A549 treated with GW870086 at 1 μM for 4 hours (cell line): ENCODE results near the gene CASKIN2. TPM values are rescaled to one million over a fixed set of nuclear protein-coding genes. Genes with fewer than 3 reads are reported as not detected.

ENCODE experiments used
- total RNA-seq: library from RNA; stranded (reverse); fragments of 200-300 nt; extraction: Qiagen RNA extraction; gene quantifications from 5 replicates; pipeline ENCODE4 v1.2.3, GENCODE V29; 2022; ENCODE audit warnings: low read depth

Gene CASKIN2
- 7.2 to 13.6 TPM (median 11.7 TPM) in 5 replicates for total RNA-seq

GRCh38 chr17:75515496-75516254 lies at the start of gene CASKIN2:
CASKIN2 (minus strand) TSS chr17:75515537; CDS start chr17:75513804, 1,733 bp downstream.

GRCh38 chr17:75524970-75525805 lies 9.9 kb upstream of the CASKIN2 start, which contains the start of gene LLGL2:
LLGL2 (plus strand) TSS chr17:75525697; CDS start chr17:75543427, 17,730 bp downstream.

GRCh38 chr17:75516255-75516618 lies 900 bp upstream of the CASKIN2 start, which contains the start of gene TSEN54:
TSEN54 (plus strand) TSS chr17:75516528; CDS start chr17:75516561, 33 bp downstream.

GRCh38 chr17:75456417-75457046 lies 58.8 kb downstream of the CASKIN2 start, which contains the start of gene TMEM94:
TMEM94 (plus strand) TSS chr17:75456635; CDS start chr17:75471906, 15,271 bp downstream.

Other genes starting within 250 kb of the CASKIN2 start
- 31.2 to 36.9 TPM (median 34.7 TPM) in 5 replicates for gene MIF4GD, start 244.3 kb downstream of the CASKIN2 start, total RNA-seq
- gene SLC25A19, start 226.1 kb downstream of the CASKIN2 start, total RNA-seq, result 16.2 to 19.6 TPM (median 18.6 TPM) in 5 replicates
- 87.9 to 114 TPM (median 99.8 TPM) in 5 replicates for gene GRB2, start 109.9 kb downstream of the CASKIN2 start, total RNA-seq
- 38.2 to 53.1 TPM (median 46.0 TPM) in 5 replicates for gene TMEM94, start 58.9 kb downstream of the CASKIN2 start, total RNA-seq
- gene TSEN54, start 991 bp upstream of the CASKIN2 start, total RNA-seq, result 30.7 to 45.6 TPM (median 42.3 TPM) in 5 replicates
- gene LLGL2, start 10.2 kb upstream of the CASKIN2 start, total RNA-seq, result 19.9 to 32.7 TPM (median 28.7 TPM) in 5 replicates
- gene MYO15B, start 72.3 kb upstream of the CASKIN2 start, total RNA-seq, result 38.8 to 59.9 TPM (median 49.7 TPM) in 5 replicates
- 0.54 to 1.1 TPM (median 0.86 TPM) in 5 replicates for gene SMIM5, start 117.9 kb upstream of the CASKIN2 start, total RNA-seq
- gene RECQL5, start 151.6 kb upstream of the CASKIN2 start, total RNA-seq, result 21.9 to 29.3 TPM (median 29.2 TPM) in 5 replicates
- 113 to 128 TPM (median 120 TPM) in 5 replicates for gene SAP30BP, start 151.8 kb upstream of the CASKIN2 start, total RNA-seq
- gene ITGB4, start 205.9 kb upstream of the CASKIN2 start, total RNA-seq, result 74.8 to 94.7 TPM (median 80.4 TPM) in 5 replicates
- 56.7 to 84.6 TPM (median 80.2 TPM) in 5 replicates for gene GALK1, start 249.7 kb upstream of the CASKIN2 start, total RNA-seq